Measurements from ENCODE around the gene KRTAP5-1.

Gene KRTAP5-1

DNA sequence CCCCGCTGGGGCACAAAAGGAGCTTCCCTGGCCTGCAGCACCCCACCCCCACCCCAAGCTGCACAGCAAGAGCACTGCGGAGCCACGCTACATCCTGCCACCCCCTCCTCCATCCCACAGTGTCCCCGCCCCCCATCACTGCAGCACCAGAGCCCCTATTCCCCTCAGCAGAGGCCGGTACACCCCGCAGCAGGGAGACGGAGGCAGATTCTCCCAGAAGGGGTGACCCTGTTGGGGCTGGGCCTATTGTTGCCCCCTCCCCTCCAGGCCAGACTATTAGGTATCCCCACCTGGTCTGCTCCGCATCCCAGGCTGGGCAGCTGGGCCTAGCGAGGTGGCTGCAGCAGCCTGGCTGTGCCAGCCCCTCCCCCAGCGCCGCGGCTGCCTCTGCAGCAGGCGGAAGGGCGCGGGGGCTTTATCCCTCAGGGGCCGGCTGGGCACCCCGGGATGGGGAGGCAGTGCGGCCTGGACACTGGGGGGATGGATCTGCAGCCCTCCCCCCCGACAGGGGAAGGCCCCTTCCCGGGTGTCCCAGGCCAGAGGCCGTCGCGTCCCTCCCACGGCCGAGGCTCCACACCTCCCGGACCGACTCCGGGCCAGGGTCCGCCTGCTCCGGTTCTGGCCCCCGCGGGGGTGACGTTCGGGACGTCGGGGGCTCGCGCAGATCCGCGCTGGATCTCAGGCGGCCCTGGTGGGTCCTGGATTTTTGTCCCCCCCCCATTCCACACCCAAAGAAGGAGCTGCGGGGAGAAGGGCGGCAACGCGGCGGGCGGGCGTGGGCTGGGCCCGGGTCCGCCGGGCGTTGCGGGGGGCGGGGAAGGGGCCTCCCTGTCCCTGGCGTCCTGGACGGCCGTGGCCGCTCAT is 14.0 kb downstream of the KRTAP5-1 start:
- no peak for DNase-seq (ENCODE audit: low read depth)

GRCh38 chr11:1570531-1570895 is 14.6 kb downstream of the KRTAP5-1 start:
- DNase-seq (ENCODE audit: low read depth) = no peak

DNA sequence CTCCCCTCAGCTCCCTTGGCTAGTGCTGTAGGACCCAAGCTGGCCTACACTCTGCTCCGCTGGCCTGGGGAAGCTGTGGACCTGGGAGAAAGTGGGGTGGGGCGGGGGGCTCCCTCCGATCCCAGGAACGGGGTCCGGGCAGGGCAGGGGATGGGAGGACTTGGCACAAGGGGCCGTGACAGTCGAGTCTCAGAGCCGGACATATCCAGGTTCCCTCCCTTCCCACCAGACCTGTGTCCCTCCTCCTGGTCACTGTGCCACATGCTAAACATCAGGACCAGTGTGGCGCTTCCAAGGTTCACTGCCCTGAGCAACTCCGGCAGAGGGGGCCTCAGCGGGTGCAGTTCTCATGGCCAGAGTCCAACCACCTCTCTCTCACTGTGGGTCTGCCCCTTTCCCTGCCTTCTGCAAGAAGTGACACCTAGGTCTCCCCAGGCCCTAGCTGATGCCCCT is 15.1 kb downstream of the KRTAP5-1 start:
- no peak for DNase-seq (ENCODE audit: low read depth)

- DNase-seq (ENCODE audit: low read depth) = no peak
These were observed 15.8 kb downstream of the KRTAP5-1 start for GRCh38 chr11:1569251-1569780.

DNA sequence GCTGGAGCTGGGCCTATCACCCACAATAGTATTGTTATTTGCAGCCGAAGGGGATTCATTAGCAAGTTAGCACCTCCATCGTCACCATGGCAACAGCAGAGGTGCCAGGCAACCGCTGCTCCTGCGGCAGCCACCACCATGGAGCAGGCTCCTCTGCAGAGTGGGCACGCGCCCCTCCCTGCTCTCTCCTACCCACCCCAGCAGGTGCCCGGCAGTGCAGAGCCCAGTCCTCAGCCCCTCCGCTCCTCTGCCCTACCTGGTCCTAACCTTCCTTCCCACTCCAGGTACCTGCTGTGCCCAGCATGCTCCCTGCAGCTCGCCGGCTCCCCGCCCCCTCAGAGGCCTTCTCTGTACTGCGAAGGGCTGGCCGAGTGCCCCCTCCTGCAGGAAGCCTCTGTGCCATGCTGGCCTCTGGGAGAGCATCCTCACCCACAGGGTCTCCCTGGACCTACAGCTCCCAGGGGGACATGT is 16.6 kb downstream of the KRTAP5-1 start:
- DNase-seq (ENCODE audit: low read depth) = no peak

- DNase-seq (ENCODE audit: low read depth) = no peak
These were observed 17.4 kb downstream of the KRTAP5-1 start for GRCh38 chr11:1567721-1568100.

DNA sequence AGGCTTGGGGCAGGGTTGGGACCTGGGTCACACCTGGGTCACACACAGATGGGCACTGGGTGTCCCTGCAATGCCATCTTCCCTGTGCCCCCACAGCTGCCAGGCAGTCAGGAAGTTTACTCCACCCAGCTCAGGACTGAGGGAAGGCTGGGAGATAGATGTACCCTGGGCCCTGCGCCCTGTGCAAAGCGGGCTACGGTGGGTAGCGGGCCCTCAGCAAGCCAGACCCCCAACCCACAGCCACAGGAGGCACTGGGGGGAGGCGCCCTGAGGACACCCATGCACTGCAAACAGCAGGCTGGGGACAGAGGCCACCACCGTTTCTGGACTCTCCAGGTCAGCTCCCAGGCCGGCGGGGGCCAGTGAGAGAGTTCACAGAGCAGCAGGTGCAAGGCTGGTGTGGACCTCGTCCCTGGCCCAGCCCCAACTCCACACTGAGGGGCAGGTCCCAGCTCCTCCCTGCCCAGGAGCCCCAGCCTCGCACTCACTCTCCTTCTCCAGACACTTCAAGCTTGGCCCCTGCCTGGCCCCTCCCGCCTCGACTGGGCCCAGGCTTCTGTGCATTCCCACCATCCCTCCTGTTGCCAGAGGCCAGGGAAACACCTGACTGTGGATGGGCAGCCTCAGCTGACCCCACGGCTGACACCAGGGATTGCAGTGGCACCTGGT is 17.9 kb downstream of the KRTAP5-1 start:
- no peak for DNase-seq (ENCODE audit: low read depth)

- no peak for DNase-seq (ENCODE audit: low read depth)
These were observed 18.6 kb downstream of the KRTAP5-1 start for GRCh38 chr11:1566381-1567051.

- no peak for DNase-seq (ENCODE audit: low read depth)
These were observed 19.2 kb downstream of the KRTAP5-1 start for GRCh38 chr11:1565904-1566247.

GRCh38 chr11:1565173-1565903 is 19.7 kb downstream of the KRTAP5-1 start:
- no peak for DNase-seq (ENCODE audit: low read depth)

- DNase-seq (ENCODE audit: low read depth) = no peak
These were observed 20.4 kb downstream of the KRTAP5-1 start for GRCh38 chr11:1564535-1565172.

DNA sequence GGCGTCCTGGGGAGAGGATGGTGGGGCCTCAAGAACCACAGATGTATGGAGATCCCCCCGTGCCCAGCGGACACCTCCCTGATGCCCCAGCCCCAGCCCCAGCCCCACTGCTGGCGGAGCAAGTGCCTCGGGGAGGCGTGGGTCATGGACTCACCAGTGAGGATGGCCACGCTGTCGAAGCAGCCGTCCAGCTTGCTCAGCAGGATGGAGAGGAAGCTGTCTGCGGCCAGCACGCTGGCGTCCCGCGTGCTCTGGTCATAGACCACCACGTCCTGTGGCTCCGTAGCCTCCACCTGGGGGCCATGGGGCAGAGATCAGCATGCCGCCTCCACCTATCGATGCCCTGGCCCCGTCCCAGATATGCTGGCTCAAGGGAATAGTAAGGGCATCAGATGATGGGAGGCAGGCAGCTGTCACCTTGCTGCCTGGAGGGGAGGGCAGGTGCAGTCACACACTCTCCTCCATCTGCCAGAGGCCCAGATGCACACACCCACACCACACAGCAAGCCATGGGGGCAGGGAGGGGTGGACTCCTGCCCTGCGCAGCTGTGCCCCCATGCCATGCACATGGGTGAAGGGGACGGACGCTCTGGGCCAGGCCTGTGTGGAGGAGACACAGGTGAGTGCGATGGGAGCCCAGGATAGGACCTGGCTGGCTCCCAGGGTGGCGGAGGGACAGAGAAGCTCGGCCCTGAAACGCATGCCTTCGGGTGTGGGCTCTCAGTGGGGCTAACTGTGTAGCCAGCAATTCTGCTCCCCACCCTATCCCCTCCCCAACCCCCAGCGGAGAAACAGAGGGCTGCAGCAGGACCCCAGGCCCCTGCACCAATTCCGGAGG is 21.2 kb downstream of the KRTAP5-1 start:
- no peak for DNase-seq (ENCODE audit: low read depth)

DNA sequence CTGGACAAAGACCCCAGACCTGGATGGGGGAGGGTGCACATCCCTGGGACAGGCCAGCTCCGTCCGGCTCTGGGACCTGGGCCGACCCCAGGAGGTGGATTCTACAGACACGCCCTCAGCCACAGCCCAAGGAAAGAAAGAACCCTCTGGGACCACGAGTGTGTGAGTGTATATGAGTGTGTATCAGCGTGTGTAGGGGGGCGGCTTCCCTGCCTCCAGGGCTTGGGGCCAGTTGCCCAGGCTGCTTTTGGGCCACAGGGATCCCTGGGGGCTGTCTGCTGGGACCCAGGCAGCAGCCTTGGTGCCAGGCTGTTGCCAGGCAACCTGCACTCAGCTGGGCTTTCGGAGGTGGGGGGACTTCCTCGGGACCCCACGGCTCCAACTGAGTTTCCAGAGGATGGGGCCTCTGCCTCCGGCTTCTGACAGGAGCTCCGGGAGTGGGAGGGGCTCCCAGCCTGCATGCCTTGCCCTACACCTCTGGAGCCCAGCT is 21.9 kb downstream of the KRTAP5-1 start:
- no peak for DNase-seq (ENCODE audit: low read depth)

DNA sequence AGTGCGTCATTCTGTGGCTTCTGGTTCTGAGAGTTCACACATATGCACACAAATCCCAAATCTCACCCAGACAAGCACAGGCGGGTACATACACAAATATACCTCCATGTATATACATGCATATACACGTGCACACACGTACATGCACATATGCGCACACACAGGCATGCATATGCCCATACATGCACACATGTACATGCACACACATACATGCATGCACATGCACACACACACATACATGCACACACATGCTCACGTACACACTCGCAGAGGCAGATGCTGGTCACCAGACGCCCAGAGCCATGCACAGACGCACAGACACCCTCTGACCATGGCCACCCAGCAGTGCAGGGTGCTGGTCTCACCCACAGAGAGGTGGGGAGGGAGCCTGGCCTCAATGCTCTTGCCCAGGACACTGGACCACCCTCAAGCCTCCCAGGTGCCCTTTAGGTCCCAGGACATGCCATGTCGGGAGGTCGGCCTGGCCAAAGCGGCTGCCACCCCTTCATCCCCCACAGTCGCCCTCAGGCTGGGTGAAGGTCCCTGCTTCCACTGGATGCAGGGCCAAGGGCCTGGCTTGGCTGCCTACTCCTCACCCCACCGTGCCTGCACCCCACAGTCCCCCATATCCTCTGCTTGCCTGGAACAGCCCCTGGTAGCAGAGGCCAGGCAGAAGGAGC is 22.5 kb downstream of the KRTAP5-1 start:
- no peak for DNase-seq (ENCODE audit: low read depth)

GRCh38 chr11:1561955-1562354 is 23.1 kb downstream of the KRTAP5-1 start:
- DNase-seq (ENCODE audit: low read depth) = no peak

GRCh38 chr11:1561266-1561665 is 23.8 kb downstream of the KRTAP5-1 start:
- no peak for DNase-seq (ENCODE audit: low read depth)

- no peak for DNase-seq (ENCODE audit: low read depth)
These were observed 24.3 kb downstream of the KRTAP5-1 start for GRCh38 chr11:1560649-1561251.

DNA sequence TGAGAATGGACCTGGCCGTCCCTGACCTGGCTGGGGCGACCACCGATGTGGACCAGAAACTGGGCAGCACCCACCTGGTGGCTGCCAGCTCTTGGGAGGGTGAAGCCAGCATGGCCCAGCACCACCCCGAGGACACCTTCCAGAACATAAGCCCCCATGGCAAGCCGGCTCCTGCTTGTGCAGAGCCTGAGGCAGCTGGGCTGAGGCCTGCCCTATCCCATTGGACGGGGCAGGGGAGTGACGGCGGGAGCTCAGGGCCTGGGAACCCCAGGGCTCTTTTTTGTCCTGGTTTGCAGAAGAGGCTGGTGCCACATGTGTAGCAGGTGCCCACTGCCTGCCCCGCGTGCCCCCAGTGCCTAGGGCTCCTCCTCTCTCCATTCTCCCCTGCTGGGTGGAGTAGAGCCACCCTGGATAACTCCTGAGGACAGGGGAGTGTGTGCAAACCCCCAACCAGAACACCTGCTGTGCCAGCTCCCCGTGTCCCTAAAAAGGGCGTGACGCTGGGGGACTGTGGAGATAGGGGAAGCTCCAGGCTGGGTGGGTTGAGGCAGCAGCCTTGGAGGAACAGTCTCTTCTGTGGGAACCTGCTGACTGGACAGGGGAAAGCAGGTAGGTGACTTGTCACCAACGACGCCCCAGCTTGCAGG is 25.0 kb downstream of the KRTAP5-1 start:
- no peak for DNase-seq (ENCODE audit: low read depth)
